ENCODE data around the gene COLEC12. TPM values are rescaled to one million over a fixed set of nuclear protein-coding genes. Genes with fewer than 3 reads are reported as not detected.

Gene COLEC12
- total RNA-seq, 1 donor from 2014 or later: 157 TPM

- H3K4me1 Mint-ChIP-seq (ENCODE audit: unreplicated experiment): peaks cover 50% of the 10 kb centered on the region
- no peaks in the 10 kb centered on the region for H3K9me3 Mint-ChIP-seq (ENCODE audit: unreplicated experiment)
- H3K27ac Mint-ChIP-seq (ENCODE audit: unreplicated experiment): peak overlapping the region; percentile 99
- peak overlapping the region; percentile 59 for H3K4me3 Mint-ChIP-seq (ENCODE audit: unreplicated experiment)
- TF ChIP-seq, protein P1, sequence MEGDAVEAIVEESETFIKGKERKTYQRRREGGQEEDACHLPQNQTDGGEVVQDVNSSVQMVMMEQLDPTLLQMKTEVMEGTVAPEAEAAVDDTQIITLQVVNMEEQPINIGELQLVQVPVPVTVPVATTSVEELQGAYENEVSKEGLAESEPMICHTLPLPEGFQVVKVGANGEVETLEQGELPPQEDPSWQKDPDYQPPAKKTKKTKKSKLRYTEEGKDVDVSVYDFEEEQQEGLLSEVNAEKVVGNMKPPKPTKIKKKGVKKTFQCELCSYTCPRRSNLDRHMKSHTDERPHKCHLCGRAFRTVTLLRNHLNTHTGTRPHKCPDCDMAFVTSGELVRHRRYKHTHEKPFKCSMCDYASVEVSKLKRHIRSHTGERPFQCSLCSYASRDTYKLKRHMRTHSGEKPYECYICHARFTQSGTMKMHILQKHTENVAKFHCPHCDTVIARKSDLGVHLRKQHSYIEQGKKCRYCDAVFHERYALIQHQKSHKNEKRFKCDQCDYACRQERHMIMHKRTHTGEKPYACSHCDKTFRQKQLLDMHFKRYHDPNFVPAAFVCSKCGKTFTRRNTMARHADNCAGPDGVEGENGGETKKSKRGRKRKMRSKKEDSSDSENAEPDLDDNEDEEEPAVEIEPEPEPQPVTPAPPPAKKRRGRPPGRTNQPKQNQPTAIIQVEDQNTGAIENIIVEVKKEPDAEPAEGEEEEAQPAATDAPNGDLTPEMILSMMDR (IDR thresholded peaks at IDR 0.05; ENCODE audit: unreplicated experiment): no peak
- peaks cover 57% of the 10 kb centered on the region for H3K36me3 Mint-ChIP-seq (ENCODE audit: low read depth, unreplicated experiment)
- H3K27me3 Mint-ChIP-seq (ENCODE audit: unreplicated experiment): peaks cover 13% of the 10 kb centered on the region
- DNase-seq (ENCODE audit: low spot score): no peak
Observed at GRCh38 chr18:332721-333510, 167.6 kb downstream of the COLEC12 start.

GRCh38 chr18:332007-332406 is 168.5 kb downstream of the COLEC12 start:
- no peaks in the 10 kb centered on the region for H3K9me3 Mint-ChIP-seq (ENCODE audit: unreplicated experiment)
- H3K4me1 Mint-ChIP-seq (ENCODE audit: unreplicated experiment): peaks cover 46% of the 10 kb centered on the region
- peaks cover 13% of the 10 kb centered on the region for H3K27me3 Mint-ChIP-seq (ENCODE audit: unreplicated experiment)
- H3K27ac Mint-ChIP-seq (ENCODE audit: unreplicated experiment): peak overlapping the region; percentile 99
- TF ChIP-seq, protein P1 (IDR thresholded peaks at IDR 0.05; ENCODE audit: unreplicated experiment): no peak
- DNase-seq (ENCODE audit: low spot score): peak; percentile 36
- peaks cover 55% of the 10 kb centered on the region for H3K36me3 Mint-ChIP-seq (ENCODE audit: low read depth, unreplicated experiment)
- H3K4me3 Mint-ChIP-seq (ENCODE audit: unreplicated experiment): peak overlapping the region; percentile 62

- no peak for DNase-seq (ENCODE audit: low spot score)
- no peaks in the 10 kb centered on the region for H3K9me3 Mint-ChIP-seq (ENCODE audit: unreplicated experiment)
- TF ChIP-seq, protein P1 (IDR thresholded peaks at IDR 0.05; ENCODE audit: unreplicated experiment): no peak
- H3K36me3 Mint-ChIP-seq (ENCODE audit: low read depth, unreplicated experiment): peaks cover 52% of the 10 kb centered on the region
- peak overlapping the region; percentile 99 for H3K27ac Mint-ChIP-seq (ENCODE audit: unreplicated experiment)
- H3K4me1 Mint-ChIP-seq (ENCODE audit: unreplicated experiment): peaks cover 43% of the 10 kb centered on the region
- peaks cover 13% of the 10 kb centered on the region for H3K27me3 Mint-ChIP-seq (ENCODE audit: unreplicated experiment)
- no peak overlapping the region for H3K4me3 Mint-ChIP-seq (ENCODE audit: unreplicated experiment)
Observed at GRCh38 chr18:331221-331821, 169.2 kb downstream of the COLEC12 start.

DNA sequence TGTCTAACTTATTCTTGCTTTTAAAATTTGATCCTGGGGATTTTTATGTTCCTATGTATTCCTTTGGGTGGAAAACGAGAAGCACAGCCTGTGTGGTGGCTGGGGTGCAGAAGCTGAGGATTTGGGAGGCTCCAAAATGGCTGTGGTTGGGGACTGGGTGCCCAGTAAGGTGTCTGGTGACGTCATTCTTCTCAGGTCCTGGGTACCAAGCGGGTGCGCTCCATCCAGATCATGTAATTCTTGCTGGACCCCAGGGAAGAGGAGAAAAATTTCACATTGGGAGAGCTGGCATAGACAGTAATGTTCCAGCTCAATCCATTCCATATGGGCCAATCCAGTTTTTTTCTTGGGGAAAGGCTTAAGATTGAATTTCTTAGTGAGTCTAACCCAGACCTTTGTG is 171.6 kb downstream of the COLEC12 start:
- Mint-ChIP-seq H3K27ac (ENCODE audit: unreplicated experiment) (no peak overlapping the region), H3K4me1 (ENCODE audit: unreplicated experiment) (peaks cover 31% of the 10 kb centered on the region), H3K9me3 (ENCODE audit: unreplicated experiment) (no peaks in the 10 kb centered on the region), H3K36me3 (ENCODE audit: low read depth, unreplicated experiment) (peaks cover 41% of the 10 kb centered on the region), H3K27me3 (ENCODE audit: unreplicated experiment) (peaks cover 11% of the 10 kb centered on the region), H3K4me3 (ENCODE audit: unreplicated experiment) (no peak overlapping the region)
- TF ChIP-seq, protein P1 (IDR thresholded peaks at IDR 0.05; ENCODE audit: unreplicated experiment): no peak
- no peak for DNase-seq (ENCODE audit: low spot score)

GRCh38 chr18:326846-327245 is 173.7 kb downstream of the COLEC12 start:
- no peak for DNase-seq (ENCODE audit: low spot score)
- Mint-ChIP-seq H3K4me3 (ENCODE audit: unreplicated experiment) (no peak overlapping the region), H3K27me3 (ENCODE audit: unreplicated experiment) (peaks cover 7% of the 10 kb centered on the region), H3K4me1 (ENCODE audit: unreplicated experiment) (peaks cover 14% of the 10 kb centered on the region), H3K9me3 (ENCODE audit: unreplicated experiment) (no peaks in the 10 kb centered on the region), H3K36me3 (ENCODE audit: low read depth, unreplicated experiment) (peaks cover 39% of the 10 kb centered on the region), H3K27ac (ENCODE audit: unreplicated experiment) (no peak overlapping the region)
- TF ChIP-seq, protein P1 (IDR thresholded peaks at IDR 0.05; ENCODE audit: unreplicated experiment): no peak

Data from endothelial cell (in vitro differentiated cells).